ENCODE results near the gene MATN3.
A peak's percentile ranks its signal among the peaks of the same experiment; 100 is the strongest.

The MATN3 gene

DNA sequence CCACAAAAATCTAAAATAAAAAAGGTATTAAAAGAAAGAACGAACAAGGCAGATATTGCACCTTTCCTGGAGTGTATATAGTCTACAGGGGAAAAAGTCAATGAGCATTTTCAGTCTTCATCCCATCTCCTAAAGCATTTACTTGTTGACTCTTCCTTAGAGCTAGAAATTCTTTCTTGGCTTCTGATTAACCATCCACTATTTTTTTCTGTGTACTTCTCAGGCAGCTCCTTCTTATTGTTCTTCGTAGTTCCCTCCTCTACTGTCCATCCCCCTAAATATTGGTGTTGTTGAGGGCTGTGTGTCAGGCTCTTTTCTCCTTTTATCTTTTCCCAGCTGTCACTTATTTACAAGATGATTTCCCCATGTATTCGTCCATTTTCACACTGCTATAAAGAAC lies 42.5 kb upstream of the MATN3 start:
- Mint-ChIP-seq H3K4me1 (no peaks in the 10 kb centered on the region), H3K27me3 (ENCODE audit: low read depth, poor library complexity) (peaks cover 35% of the 10 kb centered on the region), H3K27ac (no peak overlapping the region), H3K36me3 (ENCODE audit: low read depth) (no peaks in the 10 kb centered on the region), H3K4me3 (no peak overlapping the region), H3K9me3 (no peaks in the 10 kb centered on the region)
- TF ChIP-seq, protein P1, sequence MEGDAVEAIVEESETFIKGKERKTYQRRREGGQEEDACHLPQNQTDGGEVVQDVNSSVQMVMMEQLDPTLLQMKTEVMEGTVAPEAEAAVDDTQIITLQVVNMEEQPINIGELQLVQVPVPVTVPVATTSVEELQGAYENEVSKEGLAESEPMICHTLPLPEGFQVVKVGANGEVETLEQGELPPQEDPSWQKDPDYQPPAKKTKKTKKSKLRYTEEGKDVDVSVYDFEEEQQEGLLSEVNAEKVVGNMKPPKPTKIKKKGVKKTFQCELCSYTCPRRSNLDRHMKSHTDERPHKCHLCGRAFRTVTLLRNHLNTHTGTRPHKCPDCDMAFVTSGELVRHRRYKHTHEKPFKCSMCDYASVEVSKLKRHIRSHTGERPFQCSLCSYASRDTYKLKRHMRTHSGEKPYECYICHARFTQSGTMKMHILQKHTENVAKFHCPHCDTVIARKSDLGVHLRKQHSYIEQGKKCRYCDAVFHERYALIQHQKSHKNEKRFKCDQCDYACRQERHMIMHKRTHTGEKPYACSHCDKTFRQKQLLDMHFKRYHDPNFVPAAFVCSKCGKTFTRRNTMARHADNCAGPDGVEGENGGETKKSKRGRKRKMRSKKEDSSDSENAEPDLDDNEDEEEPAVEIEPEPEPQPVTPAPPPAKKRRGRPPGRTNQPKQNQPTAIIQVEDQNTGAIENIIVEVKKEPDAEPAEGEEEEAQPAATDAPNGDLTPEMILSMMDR (IDR thresholded peaks at IDR 0.05) = no peak
- DNase-seq = no peak

DNA sequence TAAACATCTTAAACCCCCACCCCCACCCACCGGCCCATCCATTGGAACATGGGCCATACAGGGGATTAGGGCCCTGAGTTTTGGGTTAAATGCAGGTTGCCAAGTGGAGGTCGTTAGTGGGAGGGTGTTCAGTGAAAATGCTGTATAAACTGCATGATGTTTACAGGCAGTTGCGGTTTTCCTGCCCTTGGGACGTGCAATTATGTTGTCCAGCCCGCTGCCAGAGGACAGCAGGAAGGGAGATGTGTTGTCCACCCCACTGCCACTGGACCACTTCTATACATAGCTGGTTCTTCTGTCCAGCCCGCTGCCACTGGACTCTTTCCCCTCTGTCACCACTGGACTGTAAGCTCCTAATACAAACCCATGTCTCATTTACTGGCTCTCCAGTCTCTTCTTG lies 41.7 kb upstream of the MATN3 start:
- DNase-seq = no peak
- Mint-ChIP-seq H3K36me3 (ENCODE audit: low read depth) (no peaks in the 10 kb centered on the region), H3K4me1 (peaks cover 8% of the 10 kb centered on the region), H3K27me3 (ENCODE audit: low read depth, poor library complexity) (peaks cover 35% of the 10 kb centered on the region), H3K9me3 (no peaks in the 10 kb centered on the region), H3K4me3 (no peak overlapping the region), H3K27ac (no peak overlapping the region)
- TF ChIP-seq, protein P1 (IDR thresholded peaks at IDR 0.05) = no peak

GRCh38 chr2:20052861-20053281 lies 40.4 kb upstream of the MATN3 start:
- peaks cover 19% of the 10 kb centered on the region for H3K4me1 Mint-ChIP-seq
- H3K4me3 Mint-ChIP-seq = no peak overlapping the region
- H3K27ac Mint-ChIP-seq = no peak overlapping the region
- TF ChIP-seq, protein P1 (IDR thresholded peaks at IDR 0.05) = no peak
- no peaks in the 10 kb centered on the region for H3K9me3 Mint-ChIP-seq
- H3K27me3 Mint-ChIP-seq (ENCODE audit: low read depth, poor library complexity) = peaks cover 34% of the 10 kb centered on the region
- peak; percentile 37 for DNase-seq
- peaks cover under 1% of the 10 kb centered on the region for H3K36me3 Mint-ChIP-seq (ENCODE audit: low read depth)

GRCh38 chr2:20052229-20052851 lies 39.9 kb upstream of the MATN3 start:
- TF ChIP-seq, protein P1 (IDR thresholded peaks at IDR 0.05) = no peak
- peaks cover 4% of the 10 kb centered on the region for H3K36me3 Mint-ChIP-seq (ENCODE audit: low read depth)
- H3K27me3 Mint-ChIP-seq (ENCODE audit: low read depth, poor library complexity) = peaks cover 29% of the 10 kb centered on the region
- H3K27ac Mint-ChIP-seq = no peak overlapping the region
- H3K4me1 Mint-ChIP-seq = peaks cover 22% of the 10 kb centered on the region
- DNase-seq = no peak
- H3K9me3 Mint-ChIP-seq = no peaks in the 10 kb centered on the region
- no peak overlapping the region for H3K4me3 Mint-ChIP-seq

DNA sequence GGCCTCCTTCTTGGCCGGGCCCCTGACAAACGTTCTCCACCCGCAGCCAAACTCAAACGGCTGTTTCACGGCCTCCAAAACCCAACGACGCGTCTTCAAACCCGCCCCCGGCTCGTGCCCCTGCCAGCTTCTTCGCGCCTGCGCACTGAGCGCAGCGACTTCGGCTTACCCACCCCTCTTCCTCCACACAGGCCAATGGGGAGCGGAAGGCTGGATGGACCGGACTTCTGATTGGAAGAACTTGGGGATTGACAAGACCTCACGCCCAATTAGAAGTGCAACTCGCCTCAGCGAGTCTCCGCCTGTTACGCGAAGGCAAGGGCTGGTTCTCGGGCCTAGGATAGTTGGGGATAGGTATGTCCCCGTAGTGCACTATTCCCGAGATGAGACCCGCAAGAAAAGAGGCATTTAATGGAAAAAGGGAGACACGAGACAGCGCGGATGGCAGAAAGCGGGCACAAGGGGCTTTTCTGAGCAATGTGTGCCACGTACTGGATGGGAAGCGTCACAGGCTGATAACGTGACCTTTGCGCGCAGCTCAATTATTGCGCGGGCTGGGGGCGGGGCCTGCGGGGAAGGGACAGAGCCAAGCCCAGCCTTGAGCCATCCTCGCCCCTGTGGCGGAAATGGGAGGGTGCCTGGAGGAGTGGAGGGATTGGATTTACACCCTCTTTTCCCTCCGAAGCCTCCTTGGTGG lies 39.2 kb upstream of the MATN3 start, which contains the start of gene LAPTM4A:
Gene LAPTM4A, minus strand, starts transcription at position 97 of the 697 bp plus-strand sequence. CDS start 108 bp downstream, outside the sequence.
- peak; percentile 97 for DNase-seq
- Mint-ChIP-seq H3K4me1 (peaks cover 22% of the 10 kb centered on the region), H3K27me3 (ENCODE audit: low read depth, poor library complexity) (peaks cover 22% of the 10 kb centered on the region), H3K9me3 (no peaks in the 10 kb centered on the region), H3K27ac (no peak within 1 kb of the TSS), H3K36me3 (ENCODE audit: low read depth) (peaks cover 8% of the 10 kb centered on the region), H3K4me3 (no peak within 1 kb of the TSS)
- TF ChIP-seq, protein P1 (IDR thresholded peaks at IDR 0.05) = no peak
